ENCODE results near the gene CYP27B1.
"Not testable (repeated sequence)": the region's sequence is repeated elsewhere in the genome, so short reads cannot be mapped to it uniquely, and the experiment has no call there.

Gene CYP27B1

GRCh38 chr12:57715036-57715748 is 51.7 kb downstream of the CYP27B1 start:
- not testable (repeated sequence) for H3K4me3 ChIP-seq (ENCODE audit: low read length); H3K27me3 ChIP-seq (ENCODE audit: control insufficient read depth, insufficient read depth, low read length); H3K27ac ChIP-seq (ENCODE audit: low read depth, low read length); H3K9ac ChIP-seq (ENCODE audit: low read length); H3K4me1 ChIP-seq (ENCODE audit: control insufficient read depth, insufficient read depth, low read length)
- H3K36me3 ChIP-seq (ENCODE audit: control insufficient read depth, insufficient read depth, low read length) = peaks cover 34% of the 10 kb centered on the region

GRCh38 chr12:57713209-57713608 is 53.7 kb downstream of the CYP27B1 start:
- no peak overlapping the region for H3K4me3 ChIP-seq (ENCODE audit: low read length)
- peaks cover 26% of the 10 kb centered on the region for H3K36me3 ChIP-seq (ENCODE audit: control insufficient read depth, insufficient read depth, low read length)
- H3K4me1 ChIP-seq (ENCODE audit: control insufficient read depth, insufficient read depth, low read length) = no peaks in the 10 kb centered on the region
- H3K27me3 ChIP-seq (ENCODE audit: control insufficient read depth, insufficient read depth, low read length) = no peaks in the 10 kb centered on the region
- H3K9ac ChIP-seq (ENCODE audit: low read length) = no peak overlapping the region
- no peak overlapping the region for H3K27ac ChIP-seq (ENCODE audit: low read depth, low read length)

- Histone ChIP-seq H3K27me3 (ENCODE audit: control insufficient read depth, insufficient read depth, low read length) (no peaks in the 10 kb centered on the region), H3K4me3 (ENCODE audit: low read length) (no peak overlapping the region), H3K27ac (ENCODE audit: low read depth, low read length) (no peak overlapping the region), H3K4me1 (ENCODE audit: control insufficient read depth, insufficient read depth, low read length) (no peaks in the 10 kb centered on the region), H3K36me3 (ENCODE audit: control insufficient read depth, insufficient read depth, low read length) (peaks cover 21% of the 10 kb centered on the region), H3K9ac (ENCODE audit: low read length) (no peak overlapping the region)
Observed at GRCh38 chr12:57712701-57713100, 54.2 kb downstream of the CYP27B1 start.
